Endothelial cell of umbilical vein (primary cell): ENCODE measurements around the gene ARL2BP.

Experiments
- EZH2 ChIP-seq: IDR thresholded peaks from 2 replicates; pipeline ENCODE4 v1.6.1; 2012; ENCODE audit warnings: borderline replicate concordance, low read depth, mild to moderate bottlenecking, moderate library complexity, low read length, inconsistent platforms; ENCODE audit not compliant: severe bottlenecking
- TF ChIP-seq, protein P1 (sequence below), 2 donors: IDR thresholded peaks; 1 replicate in 1 of 2; 2 replicates in 1 of 2; pipeline ENCODE4 v1.5.1; 2011; ENCODE audit warnings: low read length in 2 of 2, mild to moderate bottlenecking in 2 of 2, moderate library complexity in 2 of 2, control low read depth in 1 of 2, inconsistent platforms in 1 of 2, low read depth in 1 of 2; ENCODE audit not compliant: insufficient read depth in 1 of 2; ENCODE audit errors: extremely low read depth in 1 of 2

DNA sequence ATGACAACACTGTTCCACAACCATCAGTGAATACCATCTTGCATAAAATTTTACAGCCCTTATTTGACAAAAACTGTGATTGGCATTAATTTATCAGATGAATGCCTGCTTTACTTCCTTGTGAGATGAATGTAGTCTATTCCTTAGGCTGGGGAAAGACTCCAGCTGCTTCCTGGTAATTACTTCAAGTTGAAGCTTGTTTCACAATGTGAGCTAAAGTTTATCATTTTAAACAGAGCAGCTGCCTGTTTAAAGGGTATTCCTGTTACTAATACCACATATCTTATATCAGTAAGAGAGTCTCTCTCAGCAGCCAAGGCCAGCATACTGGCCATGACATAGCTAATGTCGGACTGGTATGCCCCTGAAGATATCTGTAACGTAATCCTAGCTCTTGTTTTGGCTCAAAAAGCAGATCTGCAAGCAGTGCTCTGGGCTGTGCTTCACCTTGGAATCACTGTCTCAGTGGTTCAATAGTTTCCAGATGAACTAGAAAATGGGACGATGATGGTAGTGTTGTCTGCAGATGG is 13.2 kb upstream of the ARL2BP start:
- TF ChIP-seq EZH2: no peak
- TF ChIP-seq, protein P1, sequence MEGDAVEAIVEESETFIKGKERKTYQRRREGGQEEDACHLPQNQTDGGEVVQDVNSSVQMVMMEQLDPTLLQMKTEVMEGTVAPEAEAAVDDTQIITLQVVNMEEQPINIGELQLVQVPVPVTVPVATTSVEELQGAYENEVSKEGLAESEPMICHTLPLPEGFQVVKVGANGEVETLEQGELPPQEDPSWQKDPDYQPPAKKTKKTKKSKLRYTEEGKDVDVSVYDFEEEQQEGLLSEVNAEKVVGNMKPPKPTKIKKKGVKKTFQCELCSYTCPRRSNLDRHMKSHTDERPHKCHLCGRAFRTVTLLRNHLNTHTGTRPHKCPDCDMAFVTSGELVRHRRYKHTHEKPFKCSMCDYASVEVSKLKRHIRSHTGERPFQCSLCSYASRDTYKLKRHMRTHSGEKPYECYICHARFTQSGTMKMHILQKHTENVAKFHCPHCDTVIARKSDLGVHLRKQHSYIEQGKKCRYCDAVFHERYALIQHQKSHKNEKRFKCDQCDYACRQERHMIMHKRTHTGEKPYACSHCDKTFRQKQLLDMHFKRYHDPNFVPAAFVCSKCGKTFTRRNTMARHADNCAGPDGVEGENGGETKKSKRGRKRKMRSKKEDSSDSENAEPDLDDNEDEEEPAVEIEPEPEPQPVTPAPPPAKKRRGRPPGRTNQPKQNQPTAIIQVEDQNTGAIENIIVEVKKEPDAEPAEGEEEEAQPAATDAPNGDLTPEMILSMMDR (IDR thresholded peaks at IDR 0.05; ENCODE audit: extremely low read depth in 1 of 2, insufficient read depth in 1 of 2, low read depth in 1 of 2, low read length in 2 of 2): no peak
